Cardiac muscle cell (in vitro differentiated cells and primary cell): ENCODE results near the gene RPS6KL1. TPM values are rescaled to one million over a fixed set of nuclear protein-coding genes. Genes with fewer than 3 reads are reported as not detected.

Experiments
- DNase-seq, 2 donors: peaks; one replicate each; pipeline versions ENCODE4 v3.0.0 to v3.0.0-alpha.2; 2010 to 2017; ENCODE audit warnings: low read depth in 1 of 2, low spot score in 1 of 2
- H3K27ac ChIP-seq: fragments of 200-600 bp; sonication (generic); 2 replicates; pipeline ENCODE4 v1.5.1; 2016
- H3K27me3 ChIP-seq: fragments of 200-600 bp; sonication (generic); 2 replicates; pipeline ENCODE4 v1.6.0; 2016; ENCODE audit warnings: control low read depth
- H3K36me3 ChIP-seq: fragments of 200-600 bp; sonication (generic); 2 replicates; pipeline ENCODE4 v1.5.1; 2016; ENCODE audit warnings: control low read depth
- H3K4me1 ChIP-seq: fragments of 200-600 bp; sonication (generic); 2 replicates; pipeline ENCODE4 v1.8.1; 2017; ENCODE audit warnings: low read depth, mild to moderate bottlenecking, mixed run types
- H3K4me3 ChIP-seq: fragments of 200-600 bp; sonication (generic); 2 replicates; pipeline ENCODE4 v1.5.1; 2016; ENCODE audit warnings: mild to moderate bottlenecking
- H3K9me3 ChIP-seq: fragments of 200-600 bp; sonication (generic); 2 replicates; pipeline ENCODE4 v1.5.1; 2017; ENCODE audit warnings: low read depth, mild to moderate bottlenecking, control low read depth
- polyA plus RNA-seq: library from polyadenylated mRNA; unstranded; fragments of >200 nt; fragmentation: Nextera tagmentation; extraction: Ambion mirVana; gene quantifications from 2 replicates; pipeline ENCODE4 v1.2.1, GENCODE V29; 2016
- total RNA-seq: library from RNA; depleted of rRNA; stranded (reverse); fragments of >200 nt; gene quantifications from 2 replicates; pipeline ENCODE4 v1.2.3, GENCODE V29; 2016
- TF ChIP-seq, protein P1 (sequence below): IDR thresholded peaks from 2 replicates; pipeline ENCODE4 v1.5.1; 2012; ENCODE audit warnings: low read depth, mild to moderate bottlenecking, low read length

The RPS6KL1 gene
- total and polyA plus RNA-seq, 2 experiments from 2014 or later, result 9.3 to 15.1 TPM

DNA sequence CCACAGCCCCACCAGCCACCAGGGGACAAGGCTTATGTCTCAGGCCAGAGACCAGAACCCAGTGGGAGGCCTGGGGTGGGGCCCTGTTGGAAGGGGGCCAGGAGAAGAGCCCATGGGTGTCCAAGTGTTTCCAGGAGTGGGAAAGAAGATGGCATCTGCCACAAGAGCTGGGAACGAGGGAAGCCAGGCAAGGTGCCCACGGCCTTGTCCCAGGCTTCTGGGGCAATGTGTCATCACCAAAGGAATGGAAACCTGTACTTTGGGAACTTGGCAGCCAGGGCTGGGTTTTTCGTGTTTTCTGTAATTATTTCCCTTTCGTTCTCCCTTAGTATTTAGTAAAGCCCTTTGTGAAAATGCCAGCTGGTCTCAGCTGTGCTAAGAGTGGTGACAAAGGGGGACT, 37.7 kb upstream of the RPS6KL1 start:
- H3K4me1 ChIP-seq, result peaks cover 23% of the 10 kb centered on the region

DNA sequence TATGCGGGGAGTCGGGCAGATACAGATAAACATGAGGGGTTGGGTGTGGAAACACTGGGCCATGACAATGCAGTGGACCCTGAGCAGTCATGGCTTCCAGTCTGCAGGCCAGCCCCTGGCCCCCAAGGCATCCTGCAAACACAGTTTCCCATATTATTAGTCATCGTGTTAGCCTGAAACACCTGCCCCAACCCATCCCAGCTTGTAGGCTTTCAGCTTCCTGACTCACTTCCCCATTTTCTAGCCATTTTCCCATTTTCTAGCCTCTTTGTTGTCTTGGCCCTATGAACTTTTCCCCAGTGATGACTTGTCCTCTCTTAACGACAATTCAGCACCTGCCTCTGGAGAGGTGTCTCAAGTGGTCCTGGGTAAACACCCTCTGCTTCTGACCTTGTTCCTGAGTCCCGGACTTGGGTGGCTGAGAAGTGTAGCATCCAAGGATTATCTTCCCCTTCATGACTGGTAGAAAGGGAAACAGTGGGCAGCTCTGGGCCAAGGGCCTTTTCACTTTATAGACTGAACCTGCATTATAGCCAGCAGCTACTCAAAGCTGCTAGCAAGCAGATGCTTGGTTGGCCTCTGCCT, 36.6 kb upstream of the RPS6KL1 start:
- DNase-seq, result no peak
- Histone ChIP-seq H3K4me3 (no peak overlapping the region), H3K36me3 (no peaks in the 10 kb centered on the region), H3K27me3 (no peaks in the 10 kb centered on the region), H3K9me3 (no peaks in the 10 kb centered on the region), H3K27ac (no peak overlapping the region), H3K4me1 (peaks cover 27% of the 10 kb centered on the region)
- TF ChIP-seq, protein P1, sequence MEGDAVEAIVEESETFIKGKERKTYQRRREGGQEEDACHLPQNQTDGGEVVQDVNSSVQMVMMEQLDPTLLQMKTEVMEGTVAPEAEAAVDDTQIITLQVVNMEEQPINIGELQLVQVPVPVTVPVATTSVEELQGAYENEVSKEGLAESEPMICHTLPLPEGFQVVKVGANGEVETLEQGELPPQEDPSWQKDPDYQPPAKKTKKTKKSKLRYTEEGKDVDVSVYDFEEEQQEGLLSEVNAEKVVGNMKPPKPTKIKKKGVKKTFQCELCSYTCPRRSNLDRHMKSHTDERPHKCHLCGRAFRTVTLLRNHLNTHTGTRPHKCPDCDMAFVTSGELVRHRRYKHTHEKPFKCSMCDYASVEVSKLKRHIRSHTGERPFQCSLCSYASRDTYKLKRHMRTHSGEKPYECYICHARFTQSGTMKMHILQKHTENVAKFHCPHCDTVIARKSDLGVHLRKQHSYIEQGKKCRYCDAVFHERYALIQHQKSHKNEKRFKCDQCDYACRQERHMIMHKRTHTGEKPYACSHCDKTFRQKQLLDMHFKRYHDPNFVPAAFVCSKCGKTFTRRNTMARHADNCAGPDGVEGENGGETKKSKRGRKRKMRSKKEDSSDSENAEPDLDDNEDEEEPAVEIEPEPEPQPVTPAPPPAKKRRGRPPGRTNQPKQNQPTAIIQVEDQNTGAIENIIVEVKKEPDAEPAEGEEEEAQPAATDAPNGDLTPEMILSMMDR, result no peak

More for the DNA sequence above, 37.7 kb upstream of the RPS6KL1 start:
- Histone ChIP-seq H3K27ac (no peak overlapping the region), H3K27me3 (no peaks in the 10 kb centered on the region), H3K4me3 (no peak overlapping the region), H3K9me3 (no peaks in the 10 kb centered on the region), H3K36me3 (no peaks in the 10 kb centered on the region)
- TF ChIP-seq, protein P1, result no peak
- DNase-seq, result no peak

DNA sequence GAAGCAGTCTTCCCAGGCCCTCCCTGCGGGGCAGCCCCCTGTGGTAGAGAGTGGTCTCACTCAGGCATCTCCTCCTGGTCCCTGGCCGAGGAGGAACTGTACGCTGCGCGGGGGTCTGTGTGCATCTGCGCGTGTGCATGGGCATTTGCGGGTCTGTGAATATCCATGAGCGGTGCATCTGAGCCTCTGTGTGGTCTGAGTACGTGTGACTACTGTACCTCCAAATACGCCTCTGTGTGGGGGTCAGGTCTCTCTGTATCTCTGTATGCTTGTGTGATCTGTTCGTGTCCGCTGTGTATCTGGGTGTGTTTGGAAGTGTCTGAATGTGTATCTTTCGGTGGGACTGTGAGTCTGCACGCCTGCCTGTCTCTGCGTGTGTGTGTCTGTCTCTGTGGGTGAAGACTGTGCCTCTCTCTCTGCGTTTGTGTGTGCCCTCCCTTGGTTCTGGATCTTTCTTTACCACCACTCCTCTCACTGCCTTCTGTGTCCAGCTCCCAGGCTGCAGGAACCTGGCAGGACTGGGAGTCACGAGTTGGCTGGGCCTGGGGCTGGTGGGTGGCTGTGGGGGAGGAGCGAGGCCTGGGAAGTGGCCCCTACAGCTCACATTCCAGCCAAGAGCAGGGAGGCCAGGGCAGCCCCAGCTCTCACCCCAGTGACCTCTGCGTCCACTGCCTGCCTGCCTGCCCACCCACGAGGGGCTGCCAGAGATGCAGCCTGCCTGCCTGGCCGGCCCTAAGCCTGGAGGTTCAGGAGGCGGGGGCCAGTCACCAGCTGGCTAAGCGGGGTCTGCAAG, 33.4 kb upstream of the RPS6KL1 start:
- H3K4me1 ChIP-seq, result peaks cover 36% of the 10 kb centered on the region
- TF ChIP-seq, protein P1, result no peak
- no peaks in the 10 kb centered on the region for H3K9me3 ChIP-seq
- DNase-seq, result peak in 1 of 2 donors; percentile 83
- no peaks in the 10 kb centered on the region for H3K27me3 ChIP-seq
- H3K4me3 ChIP-seq, result no peak overlapping the region
- no peaks in the 10 kb centered on the region for H3K36me3 ChIP-seq
- H3K27ac ChIP-seq, result peak overlapping the region; percentile 90

DNA sequence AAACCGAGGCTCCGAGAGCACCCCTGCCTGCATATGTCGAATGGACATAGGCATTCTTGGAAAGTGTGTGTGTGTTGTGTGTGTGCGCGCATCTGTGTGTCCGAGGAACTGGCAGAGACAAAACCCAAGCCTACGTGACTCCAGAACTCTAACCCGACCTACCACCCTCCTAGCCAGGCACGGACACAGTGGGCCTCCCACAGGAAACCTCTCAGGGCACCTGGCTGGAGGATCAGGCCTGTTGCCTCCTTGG, 32.9 kb upstream of the RPS6KL1 start:
- H3K4me1 ChIP-seq, result peaks cover 42% of the 10 kb centered on the region
- no peaks in the 10 kb centered on the region for H3K9me3 ChIP-seq
- no peak for DNase-seq
- H3K4me3 ChIP-seq, result peak overlapping the region; percentile 32
- no peaks in the 10 kb centered on the region for H3K27me3 ChIP-seq
- H3K36me3 ChIP-seq, result no peaks in the 10 kb centered on the region
- TF ChIP-seq, protein P1, result no peak
- peak overlapping the region; percentile 90 for H3K27ac ChIP-seq

DNA sequence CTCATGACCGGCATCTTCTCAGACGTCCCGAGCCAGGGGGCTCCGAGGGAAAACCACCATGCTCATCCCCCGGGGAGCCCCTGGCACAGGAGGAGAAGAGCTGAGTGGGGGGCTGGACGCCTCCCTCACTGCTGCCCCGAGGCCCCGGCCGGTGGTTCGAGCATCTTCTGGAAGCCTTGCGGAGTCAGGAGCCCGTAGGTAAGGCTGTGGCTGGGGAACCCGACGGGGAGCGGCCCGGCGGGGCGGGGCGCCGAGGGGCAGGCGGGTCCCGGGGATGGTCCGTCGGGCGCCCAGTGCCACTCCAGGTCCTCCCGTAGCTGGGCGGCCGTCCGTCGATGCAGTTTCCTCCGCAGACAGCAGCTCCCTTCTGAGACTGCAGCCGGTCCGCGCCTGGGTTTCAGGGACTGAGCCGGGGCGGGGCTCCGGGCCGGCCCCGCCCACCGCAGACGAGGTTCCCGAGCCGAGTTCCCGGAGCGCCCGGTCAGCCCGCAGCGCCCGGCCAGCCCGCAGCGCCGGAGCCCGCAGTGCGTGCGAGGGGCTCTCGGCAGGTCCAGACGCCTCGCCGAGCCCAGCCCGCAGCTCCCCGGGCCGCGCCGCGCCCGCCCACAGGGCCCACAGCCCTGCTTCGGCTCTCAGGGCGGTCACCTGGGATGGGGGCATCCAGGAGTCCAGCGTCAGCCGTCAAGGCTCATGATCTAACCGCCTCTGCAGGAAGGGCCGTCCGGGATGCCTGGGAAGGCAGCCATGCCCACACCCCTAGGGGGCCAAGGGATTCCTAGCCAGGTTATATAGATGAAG, 32.4 kb upstream of the RPS6KL1 start, which contains the start of gene PGF:
Gene PGF, minus strand, starts transcription at position 369 of the 798 bp plus-strand sequence. Its CDS starts 355 bp downstream, at position 14.
- Histone ChIP-seq H3K27me3 (no peaks in the 10 kb centered on the region), H3K9me3 (no peaks in the 10 kb centered on the region), H3K36me3 (no peaks in the 10 kb centered on the region), H3K4me3 (peak within 1 kb of the TSS; percentile 32), H3K4me1 (peaks cover 42% of the 10 kb centered on the region), H3K27ac (peak within 1 kb of the TSS; percentile 90)
- DNase-seq, result peak; percentile 51 to 84
- TF ChIP-seq, protein P1, result no peak
